ENCODE data around the gene RBPJ.
A peak's percentile ranks its signal among the peaks of the same experiment; 100 is the strongest.
"Not testable (repeated sequence)": the region's sequence is repeated elsewhere in the genome, so short reads cannot be mapped to it uniquely, and the experiment has no call there.

RBPJ gene

GRCh38 chr4:26402017-26402416, 81.2 kb downstream of the RBPJ start:
- not testable (repeated sequence) for DNase-seq; H2BK12ac ChIP-seq (ENCODE audit: low read length in 2 of 2); H4K91ac ChIP-seq (ENCODE audit: low read length); H3K4ac ChIP-seq (ENCODE audit: low read depth in 1 of 2, low read length in 2 of 2); H3K27me3 ChIP-seq (ENCODE audit: control insufficient read depth in 1 of 2, insufficient read depth in 1 of 2, low read length in 2 of 2); H2BK5ac ChIP-seq (ENCODE audit: low read depth, low read length, poor library complexity, severe bottlenecking); H2BK120ac ChIP-seq (ENCODE audit: low read depth, low read length); H3K18ac ChIP-seq (ENCODE audit: low read depth in 1 of 2, low read length in 2 of 2); H3K4me3 ChIP-seq (ENCODE audit: insufficient read depth in 1 of 2, low read depth in 1 of 2, low read length in 2 of 2); H3K4me1 ChIP-seq (ENCODE audit: control insufficient read depth, insufficient read depth, low read depth, low read length); H3K23ac ChIP-seq (ENCODE audit: low read length in 2 of 2); H2BK15ac ChIP-seq (ENCODE audit: low read depth, poor library complexity, severe bottlenecking); H3K9ac ChIP-seq (ENCODE audit: low read length); H4K8ac ChIP-seq (ENCODE audit: low read length); H2AK5ac ChIP-seq (ENCODE audit: low read length, severe bottlenecking); H3K27ac ChIP-seq (ENCODE audit: low read length, poor library complexity, severe bottlenecking); H3K4me2 ChIP-seq (ENCODE audit: low read length, poor library complexity, severe bottlenecking); H3K14ac ChIP-seq (ENCODE audit: low read length in 2 of 2); H2AFZ ChIP-seq (ENCODE audit: low read depth, low read length)
- Histone ChIP-seq H3K79me1 (replicated peaks; ENCODE audit: low read length, poor library complexity, severe bottlenecking) (peaks cover 14% of the 10 kb centered on the region), H3K36me3 (ENCODE audit: control insufficient read depth in 1 of 2, insufficient read depth in 2 of 2, low read depth in 1 of 2, low read length in 2 of 2) (peaks cover 4 to 91% of the 10 kb centered on the region in 2 experiments), H3K9me3 (ENCODE audit: control insufficient read depth, low read length) (peaks cover 20% of the 10 kb centered on the region)
- WGBS = 98% methylated on average over 3 of the region's 3 CpGs

- H2BK5ac ChIP-seq (ENCODE audit: low read depth, low read length, poor library complexity, severe bottlenecking) = no peak overlapping the region
- no peak overlapping the region for H2AK5ac ChIP-seq (ENCODE audit: low read length, severe bottlenecking)
- H3K18ac ChIP-seq (ENCODE audit: low read depth in 1 of 2, low read length in 2 of 2) = no peak overlapping the region
- H3K36me3 ChIP-seq (ENCODE audit: control insufficient read depth in 1 of 2, insufficient read depth in 2 of 2, low read depth in 1 of 2, low read length in 2 of 2) = peaks cover 4 to 91% of the 10 kb centered on the region in 2 experiments
- H4K8ac ChIP-seq (ENCODE audit: low read length) = no peak overlapping the region
- no peak overlapping the region for H3K4ac ChIP-seq (ENCODE audit: low read depth in 1 of 2, low read length in 2 of 2)
- no peak overlapping the region for H2BK120ac ChIP-seq (ENCODE audit: low read depth, low read length)
- no peak overlapping the region for H2BK12ac ChIP-seq (ENCODE audit: low read length in 2 of 2)
- 93% methylated on average over 3 of the region's 3 CpGs for WGBS
- no peak overlapping the region for H4K91ac ChIP-seq (ENCODE audit: low read length)
- no peaks in the 10 kb centered on the region for H3K27me3 ChIP-seq (ENCODE audit: control insufficient read depth in 1 of 2, insufficient read depth in 1 of 2, low read length in 2 of 2)
- H3K9me3 ChIP-seq (ENCODE audit: control insufficient read depth, low read length) = peaks cover 20% of the 10 kb centered on the region
- no peak overlapping the region for H3K23ac ChIP-seq (ENCODE audit: low read length in 2 of 2)
- H3K27ac ChIP-seq (ENCODE audit: low read length, poor library complexity, severe bottlenecking) = no peak overlapping the region
- H3K4me3 ChIP-seq (ENCODE audit: insufficient read depth in 1 of 2, low read depth in 1 of 2, low read length in 2 of 2) = no peak overlapping the region
- no peak overlapping the region for H3K4me2 ChIP-seq (ENCODE audit: low read length, poor library complexity, severe bottlenecking)
- no peak overlapping the region for H3K9ac ChIP-seq (ENCODE audit: low read length)
- H3K14ac ChIP-seq (ENCODE audit: low read length in 2 of 2) = no peak overlapping the region
- no peaks in the 10 kb centered on the region for H3K4me1 ChIP-seq (ENCODE audit: control insufficient read depth, insufficient read depth, low read depth, low read length)
- peaks cover 12% of the 10 kb centered on the region for H3K79me1 ChIP-seq (replicated peaks; ENCODE audit: low read length, poor library complexity, severe bottlenecking)
- H2AFZ ChIP-seq (ENCODE audit: low read depth, low read length) = no peak overlapping the region
- no peak overlapping the region for H2BK15ac ChIP-seq (ENCODE audit: low read depth, poor library complexity, severe bottlenecking)
- no peak for DNase-seq
These were observed 81.6 kb downstream of the RBPJ start for GRCh38 chr4:26402458-26402857.

- no peak overlapping the region for H3K4me2 ChIP-seq (ENCODE audit: low read length, poor library complexity, severe bottlenecking)
- H2BK120ac ChIP-seq (ENCODE audit: low read depth, low read length) = no peak overlapping the region
- H4K91ac ChIP-seq (ENCODE audit: low read length) = no peak overlapping the region
- no peak overlapping the region for H2BK5ac ChIP-seq (ENCODE audit: low read depth, low read length, poor library complexity, severe bottlenecking)
- no peaks in the 10 kb centered on the region for H3K4me1 ChIP-seq (ENCODE audit: control insufficient read depth, insufficient read depth, low read depth, low read length)
- H3K23ac ChIP-seq (ENCODE audit: low read length in 2 of 2) = no peak overlapping the region
- H3K27me3 ChIP-seq (ENCODE audit: control insufficient read depth in 1 of 2, insufficient read depth in 1 of 2, low read length in 2 of 2) = no peaks in the 10 kb centered on the region
- H3K27ac ChIP-seq (ENCODE audit: low read length, poor library complexity, severe bottlenecking) = no peak overlapping the region
- H4K8ac ChIP-seq (ENCODE audit: low read length) = no peak overlapping the region
- H3K36me3 ChIP-seq (ENCODE audit: control insufficient read depth in 1 of 2, insufficient read depth in 2 of 2, low read depth in 1 of 2, low read length in 2 of 2) = peaks cover 6 to 94% of the 10 kb centered on the region in 2 experiments
- H3K14ac ChIP-seq (ENCODE audit: low read length in 2 of 2) = no peak overlapping the region
- no peak overlapping the region for H3K9ac ChIP-seq (ENCODE audit: low read length)
- H3K18ac ChIP-seq (ENCODE audit: low read depth in 1 of 2, low read length in 2 of 2) = no peak overlapping the region
- H3K79me1 ChIP-seq (replicated peaks; ENCODE audit: low read length, poor library complexity, severe bottlenecking) = peaks cover 10% of the 10 kb centered on the region
- no peak overlapping the region for H2AFZ ChIP-seq (ENCODE audit: low read depth, low read length)
- H3K9me3 ChIP-seq (ENCODE audit: control insufficient read depth, low read length) = peaks cover 20% of the 10 kb centered on the region
- H3K4me3 ChIP-seq (ENCODE audit: insufficient read depth in 1 of 2, low read depth in 1 of 2, low read length in 2 of 2) = no peak overlapping the region
- H2BK15ac ChIP-seq (ENCODE audit: low read depth, poor library complexity, severe bottlenecking) = no peak overlapping the region
- no peak overlapping the region for H2BK12ac ChIP-seq (ENCODE audit: low read length in 2 of 2)
- no peak overlapping the region for H3K4ac ChIP-seq (ENCODE audit: low read depth in 1 of 2, low read length in 2 of 2)
- no peak for DNase-seq
- H2AK5ac ChIP-seq (ENCODE audit: low read length, severe bottlenecking) = no peak overlapping the region
- 100% methylated on average over 1 of the region's 3 CpGs for WGBS
These were observed 84.0 kb downstream of the RBPJ start for GRCh38 chr4:26404743-26405206.

GRCh38 chr4:26406346-26406975, 85.6 kb downstream of the RBPJ start:
- no peak for DNase-seq
- no peaks in the 10 kb centered on the region for H3K4me1 ChIP-seq (ENCODE audit: control insufficient read depth, insufficient read depth, low read depth, low read length)
- H3K4me2 ChIP-seq (ENCODE audit: low read length, poor library complexity, severe bottlenecking) = no peak overlapping the region
- H4K91ac ChIP-seq (ENCODE audit: low read length) = no peak overlapping the region
- H3K18ac ChIP-seq (ENCODE audit: low read depth in 1 of 2, low read length in 2 of 2) = no peak overlapping the region
- WGBS = 96% methylated on average over 3 of the region's 4 CpGs
- no peak overlapping the region for H3K14ac ChIP-seq (ENCODE audit: low read length in 2 of 2)
- H3K23ac ChIP-seq (ENCODE audit: low read length in 2 of 2) = no peak overlapping the region
- H2BK12ac ChIP-seq (ENCODE audit: low read length in 2 of 2) = no peak overlapping the region
- no peak overlapping the region for H2BK120ac ChIP-seq (ENCODE audit: low read depth, low read length)
- H2BK15ac ChIP-seq (ENCODE audit: low read depth, poor library complexity, severe bottlenecking) = no peak overlapping the region
- peaks cover 6 to 93% of the 10 kb centered on the region in 2 experiments for H3K36me3 ChIP-seq (ENCODE audit: control insufficient read depth in 1 of 2, insufficient read depth in 2 of 2, low read depth in 1 of 2, low read length in 2 of 2)
- no peak overlapping the region for H3K27ac ChIP-seq (ENCODE audit: low read length, poor library complexity, severe bottlenecking)
- H3K79me1 ChIP-seq (replicated peaks; ENCODE audit: low read length, poor library complexity, severe bottlenecking) = peaks cover 8% of the 10 kb centered on the region
- no peak overlapping the region for H3K4me3 ChIP-seq (ENCODE audit: insufficient read depth in 1 of 2, low read depth in 1 of 2, low read length in 2 of 2)
- no peak overlapping the region for H3K4ac ChIP-seq (ENCODE audit: low read depth in 1 of 2, low read length in 2 of 2)
- no peak overlapping the region for H2AFZ ChIP-seq (ENCODE audit: low read depth, low read length)
- peaks cover 20% of the 10 kb centered on the region for H3K9me3 ChIP-seq (ENCODE audit: control insufficient read depth, low read length)
- no peak overlapping the region for H2AK5ac ChIP-seq (ENCODE audit: low read length, severe bottlenecking)
- H2BK5ac ChIP-seq (ENCODE audit: low read depth, low read length, poor library complexity, severe bottlenecking) = no peak overlapping the region
- H3K27me3 ChIP-seq (ENCODE audit: control insufficient read depth in 1 of 2, insufficient read depth in 1 of 2, low read length in 2 of 2) = no peaks in the 10 kb centered on the region
- no peak overlapping the region for H4K8ac ChIP-seq (ENCODE audit: low read length)
- peak overlapping the region; percentile 76 for H3K9ac ChIP-seq (ENCODE audit: low read length)
